Keratinocyte (primary cell): ENCODE measurements around the gene XRN2.

Experiments
- CTCF ChIP-seq, 3 experiments: IDR thresholded peaks in 1 of 3; conservative IDR thresholded peaks in 1 of 3; optimal IDR thresholded peaks in 1 of 3; 2 replicates in 2 of 3; 3 replicates in 1 of 3; pipeline versions ENCODE3 to v1.5.1; 2011; ENCODE audit warnings: low read length in 3 of 3, mild to moderate bottlenecking in 3 of 3, moderate library complexity in 2 of 3, control low read depth in 1 of 3, inconsistent platforms in 1 of 3; ENCODE audit not compliant: insufficient read depth in 2 of 3; ENCODE audit errors: extremely low read depth in 1 of 3
- EZH2 ChIP-seq: IDR thresholded peaks from one replicate; pipeline ENCODE4 v1.6.1; 2012; ENCODE audit warnings: inconsistent platforms, mild to moderate bottlenecking, low read length, moderate library complexity

- TF ChIP-seq CTCF (optimal IDR thresholded peaks at IDR 0.05 in 1 of 3, IDR thresholded peaks at IDR 0.05 in 1 of 3, conservative IDR thresholded peaks at IDR 0.05 in 1 of 3; ENCODE audit: extremely low read depth in 1 of 3, insufficient read depth in 2 of 3, low read length in 3 of 3): no peak
- TF ChIP-seq EZH2: no peak
Observed at GRCh38 chr20:21356386-21356785, 53.3 kb downstream of the XRN2 start.
